Measurements from ENCODE around the gene ABHD12. TPM values are rescaled to one million over a fixed set of nuclear protein-coding genes. Genes with fewer than 3 reads are reported as not detected.

The ABHD12 gene
- total RNA-seq, 3 donors from 2014 or later, result 21.9 to 22.6 (median 22.3) TPM

DNA sequence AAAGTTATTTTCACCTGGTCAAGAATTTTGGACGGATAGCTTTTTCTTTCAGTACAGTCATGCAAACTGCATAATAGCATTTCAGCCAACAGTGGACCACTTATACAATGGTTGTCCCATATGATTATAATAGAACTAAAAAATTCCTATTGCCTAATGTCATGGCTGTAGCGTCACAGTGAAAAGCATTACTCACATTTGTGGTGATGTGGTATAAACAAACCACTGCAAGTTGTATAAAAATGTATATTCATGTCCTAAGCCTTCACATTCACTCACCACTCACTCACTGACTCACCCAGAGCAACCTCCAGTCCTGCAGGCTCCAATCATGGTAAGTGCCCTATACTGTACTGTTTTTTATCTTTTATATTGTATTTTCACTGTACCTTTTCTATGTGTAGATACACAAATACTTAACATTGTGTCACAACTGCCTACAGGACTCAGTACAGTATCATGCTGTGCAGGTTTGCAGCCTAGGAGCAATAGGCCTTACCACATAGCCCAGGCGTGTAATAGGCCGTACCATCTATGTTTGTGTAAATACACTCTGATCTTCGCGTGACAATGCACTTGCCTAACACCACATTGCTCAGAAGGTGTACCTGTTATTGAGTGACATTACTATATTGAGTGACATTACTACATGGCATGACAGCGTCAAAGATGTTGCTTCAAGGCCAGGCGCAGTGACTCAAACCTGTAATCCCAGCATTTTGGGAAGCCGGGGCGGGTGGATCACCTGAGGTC, 17.9 kb downstream of the ABHD12 start:
- peaks cover 10% of the 10 kb centered on the region for H3K36me3 Mint-ChIP-seq (ENCODE audit: insufficient read depth)
- H3K4me3 Mint-ChIP-seq, result no peak overlapping the region
- H3K27me3 Mint-ChIP-seq (ENCODE audit: low read depth), result no peaks in the 10 kb centered on the region
- no peaks in the 10 kb centered on the region for H3K9me3 Mint-ChIP-seq
- ATAC-seq, result peak; percentile 84 to 89
- H3K4me1 Mint-ChIP-seq (ENCODE audit: low read depth), result peaks cover 7% of the 10 kb centered on the region
- DNase-seq, result no peak

GRCh38 chr20:25369971-25370370, 20.7 kb downstream of the ABHD12 start:
- DNase-seq (no peak), ATAC-seq (no peak)
- no peaks in the 10 kb centered on the region for H3K27me3 Mint-ChIP-seq (ENCODE audit: low read depth)
- no peak overlapping the region for H3K4me3 Mint-ChIP-seq
- H3K9me3 Mint-ChIP-seq, result no peaks in the 10 kb centered on the region
- peaks cover 7% of the 10 kb centered on the region for H3K4me1 Mint-ChIP-seq (ENCODE audit: low read depth)
- peaks cover 12% of the 10 kb centered on the region for H3K36me3 Mint-ChIP-seq (ENCODE audit: insufficient read depth)

DNA sequence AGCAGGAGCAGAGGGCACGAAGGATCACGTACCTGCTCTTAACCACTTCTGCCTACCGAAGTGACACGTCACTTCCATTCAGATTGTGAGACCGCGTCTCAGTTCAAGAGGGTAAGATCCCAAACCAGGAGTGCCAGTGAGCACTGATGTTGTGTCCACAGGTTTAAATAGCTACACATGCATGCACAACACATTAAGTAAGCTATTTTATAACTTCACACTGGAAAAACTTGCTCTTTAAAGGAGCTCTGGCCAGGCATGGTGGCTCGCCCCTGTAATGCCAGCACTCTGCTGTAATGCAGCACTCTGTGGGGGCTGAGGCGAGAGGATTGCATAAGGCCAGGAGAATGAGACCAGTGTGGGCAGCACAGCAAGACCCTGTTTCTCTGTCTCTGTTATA, 21.1 kb downstream of the ABHD12 start:
- DNase-seq (no peak), ATAC-seq (no peak)
- peaks cover 7% of the 10 kb centered on the region for H3K4me1 Mint-ChIP-seq (ENCODE audit: low read depth)
- no peak overlapping the region for H3K4me3 Mint-ChIP-seq
- H3K27me3 Mint-ChIP-seq (ENCODE audit: low read depth), result no peaks in the 10 kb centered on the region
- peaks cover 13% of the 10 kb centered on the region for H3K36me3 Mint-ChIP-seq (ENCODE audit: insufficient read depth)
- no peaks in the 10 kb centered on the region for H3K9me3 Mint-ChIP-seq

DNA sequence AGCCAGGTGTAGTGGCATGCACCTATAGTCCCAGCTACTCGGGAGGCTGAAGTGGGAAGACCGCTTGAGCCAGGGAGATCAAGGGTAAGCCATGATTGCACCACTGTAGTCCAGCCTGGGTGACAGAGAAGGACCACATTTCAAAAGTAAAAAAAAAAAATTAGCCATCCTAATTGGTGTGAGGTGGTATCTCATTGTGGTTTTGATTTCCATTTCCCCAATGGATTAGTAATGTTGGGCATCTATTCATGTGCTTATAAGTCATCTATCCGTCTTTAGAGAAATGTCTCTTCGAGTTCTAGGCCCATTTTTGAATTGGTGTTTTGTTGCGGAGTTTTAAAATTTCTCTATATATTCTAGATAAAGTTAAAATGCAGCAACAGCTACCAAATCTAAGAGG, 21.7 kb downstream of the ABHD12 start:
- Mint-ChIP-seq H3K4me1 (ENCODE audit: low read depth) (peaks cover 7% of the 10 kb centered on the region), H3K9me3 (no peaks in the 10 kb centered on the region)

DNA sequence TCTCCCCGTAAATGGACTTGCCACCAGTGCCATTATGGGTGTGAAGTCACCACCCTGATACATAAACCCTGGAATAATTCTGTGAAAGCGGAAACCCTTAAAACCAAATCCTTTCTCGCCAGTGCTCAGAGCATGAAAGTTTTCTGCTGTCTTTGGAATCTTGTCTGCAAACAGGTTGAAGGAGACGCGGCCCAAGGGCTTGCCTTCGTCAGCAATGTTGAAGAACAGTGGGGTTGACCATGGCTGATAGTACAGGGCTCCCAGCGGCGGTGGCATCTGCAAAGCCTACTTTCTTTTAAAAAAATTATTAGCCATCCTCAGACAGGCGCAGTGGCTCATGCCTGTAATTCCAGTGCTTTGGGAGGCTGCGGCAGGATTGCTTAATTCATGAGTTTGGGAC, 22.1 kb downstream of the ABHD12 start:
- ATAC-seq (no peak), DNase-seq (no peak)
- no peak overlapping the region for H3K4me3 Mint-ChIP-seq
- H3K36me3 Mint-ChIP-seq (ENCODE audit: insufficient read depth), result peaks cover 12% of the 10 kb centered on the region
- H3K4me1 Mint-ChIP-seq (ENCODE audit: low read depth), result peaks cover 7% of the 10 kb centered on the region
- no peaks in the 10 kb centered on the region for H3K27me3 Mint-ChIP-seq (ENCODE audit: low read depth)
- no peaks in the 10 kb centered on the region for H3K9me3 Mint-ChIP-seq

More for the DNA sequence above, 21.7 kb downstream of the ABHD12 start:
- ATAC-seq (no peak), DNase-seq (no peak)
- Mint-ChIP-seq H3K4me3 (no peak overlapping the region), H3K36me3 (ENCODE audit: insufficient read depth) (peaks cover 15% of the 10 kb centered on the region), H3K27me3 (ENCODE audit: low read depth) (no peaks in the 10 kb centered on the region)

DNA sequence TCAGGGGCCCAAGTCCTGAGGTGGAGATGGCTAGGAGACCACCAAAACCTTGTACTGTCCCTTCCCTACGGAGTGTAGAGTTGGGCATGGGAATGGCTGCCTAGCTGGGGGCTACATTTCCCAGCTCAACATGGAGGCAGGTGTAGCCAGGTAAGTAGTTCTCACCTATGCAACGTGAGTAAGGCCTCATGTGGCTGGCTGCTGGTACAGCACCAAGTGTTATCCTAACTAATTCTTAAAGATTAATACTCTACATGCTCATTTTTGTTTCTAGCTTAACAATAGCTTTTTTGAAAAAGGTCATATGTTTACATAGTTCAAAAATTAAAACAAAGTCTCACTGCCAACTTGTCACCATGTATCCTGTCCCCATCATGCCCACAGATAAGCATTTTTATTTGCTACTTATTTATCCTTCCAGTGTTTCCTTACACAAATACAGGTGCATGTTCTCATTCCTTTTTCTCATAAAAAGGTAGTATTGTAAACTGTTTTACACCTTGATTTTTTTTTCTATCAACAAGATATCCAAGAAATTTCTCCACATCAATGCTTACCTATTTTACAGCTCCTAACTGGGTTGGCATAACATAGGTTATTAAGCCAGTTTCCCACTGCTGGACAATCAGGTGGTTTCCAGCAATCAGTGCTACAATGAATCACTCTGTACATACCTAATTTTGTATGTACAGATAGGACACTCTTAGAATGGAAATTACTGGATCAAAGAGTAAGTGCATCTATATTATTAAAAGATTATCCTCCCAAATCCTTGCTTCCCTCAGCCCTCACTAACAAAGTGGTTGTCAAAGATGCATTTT, 25.5 kb downstream of the ABHD12 start:
- no peaks in the 10 kb centered on the region for H3K9me3 Mint-ChIP-seq
- peaks cover 10% of the 10 kb centered on the region for H3K36me3 Mint-ChIP-seq (ENCODE audit: insufficient read depth)
- peaks cover 2% of the 10 kb centered on the region for H3K4me1 Mint-ChIP-seq (ENCODE audit: low read depth)
- ATAC-seq, result no peak
- no peaks in the 10 kb centered on the region for H3K27me3 Mint-ChIP-seq (ENCODE audit: low read depth)
- DNase-seq, result no peak
- no peak overlapping the region for H3K4me3 Mint-ChIP-seq

DNA sequence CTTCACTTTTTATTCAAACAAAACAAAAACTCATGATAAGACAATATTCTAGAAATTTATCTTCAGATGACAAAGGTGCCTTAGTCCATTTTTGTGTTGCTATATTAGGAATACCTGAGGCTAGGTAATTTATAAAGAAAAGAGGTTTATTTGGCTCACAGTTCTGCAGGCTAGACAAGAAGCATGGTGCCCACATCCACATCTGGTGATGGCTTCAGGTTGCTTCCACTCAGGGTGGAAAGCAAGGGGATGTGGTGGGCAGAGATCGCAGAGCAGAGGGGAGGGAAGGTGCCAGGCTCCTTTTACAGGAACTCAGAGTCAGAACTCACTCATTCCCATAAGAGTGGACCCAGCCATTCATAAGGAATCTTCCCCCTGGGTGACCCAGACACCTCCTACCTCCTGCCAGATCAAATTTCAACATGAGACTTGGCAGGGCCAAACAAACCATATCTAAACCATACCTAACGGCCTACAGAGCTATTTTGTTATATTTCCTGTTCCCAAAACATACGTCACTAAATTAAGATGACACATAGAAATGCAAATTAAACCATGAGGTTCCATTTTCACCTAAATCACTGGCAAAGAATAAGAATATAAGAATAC, 26.4 kb downstream of the ABHD12 start:
- H3K4me1 Mint-ChIP-seq (ENCODE audit: low read depth), result peaks cover 2% of the 10 kb centered on the region
- H3K36me3 Mint-ChIP-seq (ENCODE audit: insufficient read depth), result peaks cover 10% of the 10 kb centered on the region
- no peak overlapping the region for H3K4me3 Mint-ChIP-seq
- no peaks in the 10 kb centered on the region for H3K27me3 Mint-ChIP-seq (ENCODE audit: low read depth)
- ATAC-seq, result no peak
- DNase-seq, result no peak
- H3K9me3 Mint-ChIP-seq, result no peaks in the 10 kb centered on the region

DNA sequence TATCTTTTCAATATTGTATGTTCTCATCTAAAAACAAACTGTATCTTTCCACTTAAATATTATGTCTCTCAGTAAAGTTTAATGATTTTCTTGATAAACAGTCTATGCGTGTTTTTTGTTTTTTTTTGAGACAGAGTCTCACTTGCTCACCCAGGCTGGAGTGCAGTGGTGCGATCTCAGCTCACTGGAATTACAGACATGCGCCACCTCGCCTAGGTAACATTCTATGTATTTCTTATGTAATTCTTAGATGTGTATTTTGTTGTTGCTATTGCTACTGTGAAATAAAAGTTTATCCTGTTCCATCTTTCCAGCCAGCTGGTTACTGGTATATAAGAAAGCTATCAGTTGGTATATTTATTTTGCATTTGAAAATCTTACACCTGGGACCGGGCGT, 29.4 kb downstream of the ABHD12 start:
- peaks cover 6% of the 10 kb centered on the region for H3K36me3 Mint-ChIP-seq (ENCODE audit: insufficient read depth)
- no peaks in the 10 kb centered on the region for H3K27me3 Mint-ChIP-seq (ENCODE audit: low read depth)
- ATAC-seq (no peak), DNase-seq (no peak)
- H3K4me1 Mint-ChIP-seq (ENCODE audit: low read depth), result peaks cover 15% of the 10 kb centered on the region
- no peak overlapping the region for H3K4me3 Mint-ChIP-seq
- H3K9me3 Mint-ChIP-seq, result no peaks in the 10 kb centered on the region

DNA sequence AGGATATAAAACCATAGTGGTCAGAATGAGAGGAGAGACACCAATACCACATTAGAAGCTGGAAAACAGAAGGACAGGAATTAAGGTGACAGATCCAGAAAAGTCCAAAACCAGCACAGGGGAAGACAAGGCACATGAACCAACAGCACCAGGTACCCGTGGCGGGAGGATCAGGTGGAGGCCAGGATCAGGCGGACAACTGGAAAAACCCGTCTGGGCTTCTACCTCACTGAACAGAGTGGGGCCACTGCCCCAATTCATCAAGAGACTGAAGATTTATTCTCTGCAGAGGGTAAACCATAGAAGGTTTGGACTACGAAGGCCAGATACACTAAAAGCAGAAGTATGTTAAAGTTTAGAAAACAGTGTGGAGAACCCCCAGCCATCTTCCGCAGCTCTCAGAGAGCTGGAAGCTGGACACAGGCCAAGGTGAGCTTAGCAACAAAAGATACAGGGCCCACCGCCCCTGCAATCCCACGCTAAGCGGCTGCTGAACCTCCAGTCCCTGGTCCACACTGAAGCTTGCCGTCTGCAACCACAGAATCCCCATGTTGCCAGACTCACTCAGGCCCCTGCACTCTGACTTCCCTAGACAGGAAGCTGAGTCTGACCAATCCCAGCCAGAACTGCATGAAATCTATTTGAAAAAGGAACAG, 29.9 kb downstream of the ABHD12 start:
- H3K36me3 Mint-ChIP-seq (ENCODE audit: insufficient read depth), result peaks cover 6% of the 10 kb centered on the region
- DNase-seq (no peak), ATAC-seq (no peak)
- peaks cover 18% of the 10 kb centered on the region for H3K4me1 Mint-ChIP-seq (ENCODE audit: low read depth)
- H3K27me3 Mint-ChIP-seq (ENCODE audit: low read depth), result no peaks in the 10 kb centered on the region
- H3K4me3 Mint-ChIP-seq, result no peak overlapping the region
- no peaks in the 10 kb centered on the region for H3K9me3 Mint-ChIP-seq

DNA sequence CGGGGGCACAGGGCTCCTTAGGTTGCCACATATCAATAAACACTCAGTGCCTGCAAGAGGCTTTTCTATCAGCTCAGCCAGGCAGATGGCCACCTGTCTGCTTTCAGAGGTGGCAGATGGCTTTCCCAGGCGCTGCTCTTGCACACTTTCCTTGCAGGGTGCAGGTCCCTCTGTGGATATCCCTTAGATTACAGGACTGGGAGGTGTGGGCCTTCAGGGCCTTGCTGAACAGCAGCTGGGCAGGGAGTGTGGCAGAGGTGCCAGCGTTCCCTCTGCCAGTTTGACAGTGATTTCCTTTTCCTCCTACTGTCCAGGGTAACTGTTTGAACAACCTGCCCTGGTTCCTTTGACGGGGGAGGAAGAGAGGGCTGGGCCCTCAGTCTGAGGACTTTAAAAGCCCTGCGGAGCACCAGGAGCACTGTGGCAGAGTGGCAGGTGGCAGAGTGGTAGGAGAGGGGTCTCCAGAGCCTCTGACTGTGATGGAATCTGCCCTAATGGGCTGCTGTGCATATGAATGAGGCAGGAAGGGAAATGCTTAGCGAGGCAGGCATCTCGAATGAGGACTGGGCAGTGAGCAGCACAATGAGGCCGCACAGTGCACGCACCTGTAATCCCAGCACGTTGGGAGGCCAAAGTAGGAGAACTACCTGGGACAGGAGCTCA, 34.2 kb downstream of the ABHD12 start:
- DNase-seq, result no peak
- H3K4me1 Mint-ChIP-seq (ENCODE audit: low read depth), result peaks cover 31% of the 10 kb centered on the region
- no peak overlapping the region for H3K4me3 Mint-ChIP-seq
- H3K27me3 Mint-ChIP-seq (ENCODE audit: low read depth), result no peaks in the 10 kb centered on the region
- H3K36me3 Mint-ChIP-seq (ENCODE audit: insufficient read depth), result no peaks in the 10 kb centered on the region
- no peak for ATAC-seq
- no peaks in the 10 kb centered on the region for H3K9me3 Mint-ChIP-seq

DNA sequence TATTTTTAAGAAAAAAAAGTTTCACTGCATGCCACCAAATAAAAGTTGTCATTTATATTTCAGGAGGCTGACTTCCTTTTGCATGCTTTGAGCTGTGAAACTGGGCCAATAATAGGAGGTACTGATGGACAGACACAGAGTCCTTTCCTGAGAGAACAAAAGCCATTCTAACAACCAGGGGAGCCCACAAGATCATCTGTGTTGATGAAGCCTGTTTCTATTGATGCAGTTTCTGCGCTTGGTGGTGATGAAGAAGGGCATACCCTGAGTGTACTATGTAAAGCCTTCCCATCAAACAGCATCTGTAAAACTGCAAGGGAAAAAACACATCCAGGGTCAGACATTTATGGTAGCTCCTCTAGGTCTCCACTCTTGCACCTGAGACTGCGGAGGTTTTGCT, 34.8 kb downstream of the ABHD12 start:
- ATAC-seq (no peak), DNase-seq (no peak)
- Mint-ChIP-seq H3K4me3 (no peak overlapping the region), H3K4me1 (ENCODE audit: low read depth) (peaks cover 31% of the 10 kb centered on the region), H3K9me3 (no peaks in the 10 kb centered on the region), H3K27me3 (ENCODE audit: low read depth) (no peaks in the 10 kb centered on the region), H3K36me3 (ENCODE audit: insufficient read depth) (no peaks in the 10 kb centered on the region)

DNA sequence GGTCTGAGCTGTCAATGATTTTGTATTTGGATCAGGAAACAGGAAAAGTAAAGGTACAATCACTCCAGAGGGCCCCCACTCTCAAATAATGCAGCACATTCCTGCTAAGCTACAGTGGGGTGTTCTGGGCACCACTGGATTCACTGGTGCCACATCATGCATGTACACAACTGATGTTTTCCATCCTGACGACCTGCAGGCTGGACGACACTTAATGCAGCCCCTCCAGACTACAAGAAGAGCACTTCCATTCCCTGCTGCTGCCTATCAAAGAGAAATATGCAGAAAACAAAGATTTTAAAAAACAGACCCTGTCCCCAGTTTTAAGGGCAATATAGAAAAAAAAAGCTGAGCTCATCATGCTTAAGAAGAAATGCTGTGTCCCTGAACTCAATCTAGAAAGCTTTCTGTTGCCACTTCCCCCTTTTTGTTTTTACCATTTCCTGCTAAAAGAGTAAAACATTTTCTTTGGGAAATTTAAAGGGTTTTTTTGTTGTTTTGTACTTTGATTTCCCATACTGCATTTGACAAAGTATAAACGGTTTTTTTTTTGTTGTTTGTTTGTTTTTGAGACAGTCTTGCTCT, 35.5 kb downstream of the ABHD12 start:
- ATAC-seq, result no peak
- H3K4me3 Mint-ChIP-seq, result no peak overlapping the region

GRCh38 chr20:25353747-25354705, 36.6 kb downstream of the ABHD12 start:
- Mint-ChIP-seq H3K4me1 (ENCODE audit: low read depth) (peaks cover 29% of the 10 kb centered on the region), H3K27me3 (ENCODE audit: low read depth) (no peaks in the 10 kb centered on the region), H3K36me3 (ENCODE audit: insufficient read depth) (no peaks in the 10 kb centered on the region), H3K4me3 (no peak overlapping the region), H3K9me3 (no peaks in the 10 kb centered on the region)
- no peak for ATAC-seq
- DNase-seq, result no peak

More for the DNA sequence above, 35.5 kb downstream of the ABHD12 start:
- no peaks in the 10 kb centered on the region for H3K9me3 Mint-ChIP-seq
- H3K27me3 Mint-ChIP-seq (ENCODE audit: low read depth), result no peaks in the 10 kb centered on the region
- peaks cover 29% of the 10 kb centered on the region for H3K4me1 Mint-ChIP-seq (ENCODE audit: low read depth)
- no peaks in the 10 kb centered on the region for H3K36me3 Mint-ChIP-seq (ENCODE audit: insufficient read depth)
- DNase-seq, result no peak
